Uterus (tissue), 4 donors: ENCODE data around the gene NRXN3. TPM values are rescaled to one million over a fixed set of nuclear protein-coding genes. Genes with fewer than 3 reads are reported as not detected.

Experiments
- DNase-seq, 2 donors: peaks; one replicate each; pipeline ENCODE4 v3.0.0-alpha.2; 2019 to 2020
- H3K27ac ChIP-seq, 2 donors: fragments of 200-600 bp; sonication (generic); 1 replicate in 1 of 2; 2 replicates in 1 of 2; pipeline ENCODE4 v1.5.1; 2016 to 2018
- H3K27me3 ChIP-seq, 2 donors: fragments of 200-600 bp; sonication (generic); one replicate each; pipeline ENCODE4 v1.5.1; 2018 to 2019; ENCODE audit warnings: control low read depth in 1 of 2
- H3K36me3 ChIP-seq, 2 donors: fragments of 200-600 bp; sonication (generic); one replicate each; pipeline ENCODE4 v1.5.1; 2019; ENCODE audit warnings: control low read depth in 1 of 2
- H3K4me1 ChIP-seq, 2 donors: fragments of 200-600 bp; sonication (generic); one replicate each; pipeline ENCODE4 v1.5.1; 2018 to 2019; ENCODE audit warnings: control low read depth in 1 of 2
- H3K4me3 ChIP-seq, 2 donors: fragments of 200-600 bp; sonication (generic); 1 replicate in 1 of 2; 2 replicates in 1 of 2; pipeline ENCODE4 v1.5.1; 2018 to 2019; ENCODE audit warnings: mild to moderate bottlenecking in 1 of 2
- H3K9me3 ChIP-seq, 2 donors: fragments of 200-600 bp; sonication (generic); one replicate each; pipeline ENCODE4 v1.5.1; 2019; ENCODE audit warnings: control low read depth in 1 of 2
- CTCF ChIP-seq, 4 experiments: fragments of 200-600 bp in 2 of 4; fragments of 450-650 bp in 2 of 4; sonication (generic) in 2 of 4; IDR thresholded peaks; one replicate each; pipeline ENCODE4 v1.5.1; 2016 to 2019; ENCODE audit warnings: antibody characterized with exemption in 4 of 4, mild to moderate bottlenecking in 2 of 4, moderate library complexity in 1 of 4
- POLR2A ChIP-seq, 2 donors: fragments of 450-650 bp; IDR thresholded peaks; one replicate each; pipeline ENCODE4 v1.6.1; 2016; ENCODE audit warnings: antibody characterized with exemption in 2 of 2, mild to moderate bottlenecking in 1 of 2, moderate library complexity in 1 of 2
- intact Hi-C: fragments of 100-400 bp; cut with DNase I; formaldehyde crosslinking; loops from one replicate; pipeline ENCODE4 v1.15.1; 2023; ENCODE audit warnings: low total_unique reads
- total RNA-seq, 4 donors: library from RNA; depleted of rRNA in 3 of 4; stranded (reverse); fragments of >200 nt in 3 of 4; gene quantifications; one replicate each; pipeline versions ENCODE4 v1.1.0 to v1.2.4, GENCODE V29; 2014 to 2023
- donor health status: DM: yes; HTN: yes; CAD: no.

The NRXN3 gene
- total RNA-seq, 4 donors from 2014 or later: 2.9 to 17.0 (median 4.4) TPM

GRCh38 chr14:79337761-79338160 is 1167.6 kb downstream of the NRXN3 start:
- intact Hi-C loops: no loop called here
- no peak for DNase-seq
- H3K4me1 ChIP-seq: no peaks in the 10 kb centered on the region
- H3K4me3 ChIP-seq: no peak overlapping the region
- TF ChIP-seq POLR2A (IDR thresholded peaks at IDR 0.05) (no peak), CTCF (IDR thresholded peaks at IDR 0.05) (no peak)
- no peaks in the 10 kb centered on the region for H3K36me3 ChIP-seq
- no peaks in the 10 kb centered on the region for H3K9me3 ChIP-seq
- H3K27me3 ChIP-seq: no peaks in the 10 kb centered on the region
- no peak overlapping the region for H3K27ac ChIP-seq

GRCh38 chr14:79342942-79343341 is 1172.8 kb downstream of the NRXN3 start:
- Histone ChIP-seq H3K4me1 (no peaks in the 10 kb centered on the region), H3K27me3 (no peaks in the 10 kb centered on the region), H3K9me3 (no peaks in the 10 kb centered on the region), H3K4me3 (no peak overlapping the region), H3K36me3 (no peaks in the 10 kb centered on the region), H3K27ac (no peak overlapping the region)
- DNase-seq: no peak
- TF ChIP-seq CTCF (IDR thresholded peaks at IDR 0.05) (no peak), POLR2A (IDR thresholded peaks at IDR 0.05) (no peak)
- intact Hi-C loops: no loop called here

DNA sequence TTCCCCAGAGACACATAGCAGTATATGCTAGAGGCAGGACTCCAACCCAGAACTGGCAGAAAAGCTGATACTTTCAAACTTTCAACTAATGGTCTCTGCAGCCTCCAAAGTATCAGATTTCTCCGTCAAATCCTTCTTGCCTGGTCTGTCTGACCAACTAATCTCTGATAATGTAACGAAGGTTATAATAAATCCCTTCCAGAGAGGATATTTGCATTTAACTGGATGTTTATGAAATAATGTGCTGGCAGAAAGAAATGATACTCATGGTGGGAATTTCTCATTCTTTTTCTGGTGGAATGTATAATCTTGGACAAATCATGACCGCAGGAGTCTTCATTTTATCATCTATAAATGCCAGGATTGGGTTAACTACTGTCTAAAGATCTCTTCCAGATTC is 1180.8 kb downstream of the NRXN3 start:
- Histone ChIP-seq H3K27ac (no peak overlapping the region), H3K9me3 (no peaks in the 10 kb centered on the region), H3K36me3 (no peaks in the 10 kb centered on the region), H3K4me3 (no peak overlapping the region), H3K4me1 (no peaks in the 10 kb centered on the region), H3K27me3 (no peaks in the 10 kb centered on the region)
- intact Hi-C loops: no loop called here
- no peak for DNase-seq
- TF ChIP-seq POLR2A (IDR thresholded peaks at IDR 0.05) (no peak), CTCF (IDR thresholded peaks at IDR 0.05) (no peak)

GRCh38 chr14:79352076-79352630 is 1182.0 kb downstream of the NRXN3 start:
- no peak for DNase-seq
- Histone ChIP-seq H3K9me3 (no peaks in the 10 kb centered on the region), H3K4me1 (no peaks in the 10 kb centered on the region), H3K36me3 (no peaks in the 10 kb centered on the region), H3K27ac (no peak overlapping the region), H3K27me3 (no peaks in the 10 kb centered on the region), H3K4me3 (no peak overlapping the region)
- intact Hi-C loops: no loop called here
- TF ChIP-seq POLR2A (IDR thresholded peaks at IDR 0.05) (no peak), CTCF (IDR thresholded peaks at IDR 0.05) (no peak)

- no peak overlapping the region for H3K4me3 ChIP-seq
- no peaks in the 10 kb centered on the region for H3K4me1 ChIP-seq
- intact Hi-C loops: no loop called here
- DNase-seq: no peak
- H3K27me3 ChIP-seq: no peaks in the 10 kb centered on the region
- H3K36me3 ChIP-seq: no peaks in the 10 kb centered on the region
- H3K9me3 ChIP-seq: no peaks in the 10 kb centered on the region
- TF ChIP-seq CTCF (IDR thresholded peaks at IDR 0.05): no peak
- no peak for TF ChIP-seq POLR2A (IDR thresholded peaks at IDR 0.05)
- no peak overlapping the region for H3K27ac ChIP-seq
Measured at GRCh38 chr14:79354336-79354735, 1184.2 kb downstream of the NRXN3 start.
